ENCODE results near the gene CNIH4. TPM values are rescaled to one million over a fixed set of nuclear protein-coding genes. Genes with fewer than 3 reads are reported as not detected.

CNIH4 gene
- polyA plus RNA-seq, 3 donors: 33.4 to 106 (median 94.7) TPM

DNA sequence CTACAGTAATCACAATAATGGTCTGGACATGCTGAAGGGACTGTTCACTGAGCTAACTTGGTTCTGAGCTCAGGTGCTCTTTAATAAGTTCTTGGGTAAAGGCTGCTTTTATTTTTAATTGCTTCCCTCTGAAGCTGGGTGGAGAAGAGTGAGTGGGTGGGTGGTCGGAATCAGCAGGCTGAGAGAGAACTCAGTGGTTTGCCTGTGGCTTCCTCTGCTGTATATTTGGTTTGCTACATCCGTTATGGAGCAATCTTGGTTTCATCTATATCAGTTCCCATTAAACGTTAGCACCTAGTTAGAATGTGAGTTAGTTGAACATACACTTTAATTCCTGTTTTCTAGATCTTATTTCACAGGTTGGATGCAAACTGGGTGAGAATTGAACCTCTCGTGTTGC is 23.3 kb downstream of the CNIH4 start:
- Histone ChIP-seq H3K9ac (ENCODE audit: insufficient read depth, low read length, poor library complexity, severe bottlenecking) (no peak overlapping the region), H3K27ac (ENCODE audit: low read depth in 1 of 2, low read length in 2 of 2) (peak overlapping the region in 1 of 2 donors; percentile 56), H3K27me3 (ENCODE audit: control insufficient read depth in 2 of 2, insufficient read depth in 2 of 2, low read length in 2 of 2) (no peaks in the 10 kb centered on the region), H4K20me1 (ENCODE audit: insufficient read depth, low read length) (peaks cover 22% of the 10 kb centered on the region), H2AFZ (ENCODE audit: insufficient read depth, low read depth, low read length, poor library complexity, severe bottlenecking) (no peak overlapping the region), H3K79me2 (ENCODE audit: insufficient read depth, low read length) (peaks cover 19% of the 10 kb centered on the region), H3K4me3 (replicated peaks in 1 of 3; ENCODE audit: low read depth in 2 of 3, low read length in 3 of 3) (peak overlapping the region in 1 of 3 experiments; percentile 52), H3K4me2 (replicated peaks; ENCODE audit: extremely low read depth, low read length, poor library complexity, severe bottlenecking) (peak overlapping the region; percentile 67), H3K36me3 (replicated peaks in 1 of 2; ENCODE audit: control insufficient read depth in 1 of 2, insufficient read depth in 2 of 2, low read length in 2 of 2) (peaks cover 22 to 26% of the 10 kb centered on the region in 2 donors), H3K9me3 (replicated peaks in 1 of 2; ENCODE audit: control insufficient read depth in 1 of 2, insufficient read depth in 1 of 2, low read length in 2 of 2) (no peaks in the 10 kb centered on the region), H3K4me1 (ENCODE audit: control insufficient read depth in 1 of 2, insufficient read depth in 2 of 2, low read length in 2 of 2) (peaks cover 75 to 86% of the 10 kb centered on the region in 2 donors)
- Mint-ChIP-seq H3K36me3 (peaks cover 32 to 51% of the 10 kb centered on the region in 2 donors), H3K27ac (peak overlapping the region; percentile 35 to 87 (median 81)), H3K27me3 (ENCODE audit: low read depth in 3 of 3) (no peaks in the 10 kb centered on the region), H3K4me3 (peak overlapping the region; percentile 21 to 86), H3K4me1 (peaks cover 81% of the 10 kb centered on the region), H3K9me3 (no peaks in the 10 kb centered on the region)
- TF ChIP-seq CTCF (IDR thresholded peaks at IDR 0.05): no peak
- intact Hi-C loops (cut with micrococcal nuclease): no loop called here
- no CpG with 5 or more reads among the region's 4 CpGs for WGBS (ENCODE audit: insufficient coverage)
- DNase-seq: peak; percentile 35 to 75 (median 57)

DNA sequence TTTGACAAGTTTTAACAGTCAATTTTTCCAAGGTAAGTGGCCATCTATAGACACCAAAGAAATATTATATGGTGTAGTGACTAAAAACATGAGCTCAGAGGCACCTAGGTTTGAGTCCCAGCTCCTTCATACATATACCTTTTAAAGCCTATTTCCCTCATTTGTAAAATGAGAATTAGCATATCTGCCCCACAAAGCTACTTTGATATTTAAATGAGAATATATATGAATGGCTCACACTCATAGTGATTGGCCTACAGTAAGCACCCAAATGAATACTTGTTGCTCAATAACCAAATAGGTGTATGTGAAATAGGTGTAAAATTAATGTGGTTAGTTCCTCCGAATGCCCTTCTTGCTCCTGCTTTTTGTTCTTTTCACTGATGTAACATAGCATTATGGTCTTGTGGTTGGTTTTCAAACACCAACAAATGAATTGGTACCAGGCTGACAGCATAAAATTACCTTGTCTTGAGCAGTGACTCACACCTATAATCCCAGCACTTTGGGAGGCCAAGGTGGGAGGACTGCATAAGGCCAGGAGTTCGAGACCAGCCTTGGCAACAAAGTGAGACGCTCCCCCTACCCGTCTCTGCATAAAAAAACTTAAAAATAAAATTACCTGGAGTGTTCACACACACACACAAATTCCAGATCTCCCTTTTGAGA is 25.3 kb downstream of the CNIH4 start:
- H3K4me1 ChIP-seq (ENCODE audit: control insufficient read depth in 1 of 2, insufficient read depth in 2 of 2, low read length in 2 of 2): peaks cover 68 to 73% of the 10 kb centered on the region in 2 donors
- intact Hi-C loops (cut with micrococcal nuclease): no loop called here

More for the DNA sequence above, 25.3 kb downstream of the CNIH4 start:
- Mint-ChIP-seq H3K4me1 (peaks cover 72% of the 10 kb centered on the region), H3K27ac (no peak overlapping the region), H3K36me3 (peaks cover 27 to 50% of the 10 kb centered on the region in 2 donors), H3K27me3 (ENCODE audit: low read depth in 3 of 3) (no peaks in the 10 kb centered on the region), H3K9me3 (no peaks in the 10 kb centered on the region), H3K4me3 (no peak overlapping the region)
- Histone ChIP-seq H3K9me3 (replicated peaks in 1 of 2; ENCODE audit: control insufficient read depth in 1 of 2, insufficient read depth in 1 of 2, low read length in 2 of 2) (no peaks in the 10 kb centered on the region), H3K4me2 (replicated peaks; ENCODE audit: extremely low read depth, low read length, poor library complexity, severe bottlenecking) (no peak overlapping the region), H3K9ac (ENCODE audit: insufficient read depth, low read length, poor library complexity, severe bottlenecking) (no peak overlapping the region), H3K4me3 (replicated peaks in 1 of 3; ENCODE audit: low read depth in 2 of 3, low read length in 3 of 3) (no peak overlapping the region), H2AFZ (ENCODE audit: insufficient read depth, low read depth, low read length, poor library complexity, severe bottlenecking) (no peak overlapping the region), H3K36me3 (replicated peaks in 1 of 2; ENCODE audit: control insufficient read depth in 1 of 2, insufficient read depth in 2 of 2, low read length in 2 of 2) (peaks cover 10 to 22% of the 10 kb centered on the region in 2 donors), H3K27me3 (ENCODE audit: control insufficient read depth in 2 of 2, insufficient read depth in 2 of 2, low read length in 2 of 2) (no peaks in the 10 kb centered on the region), H4K20me1 (ENCODE audit: insufficient read depth, low read length) (peaks cover 18% of the 10 kb centered on the region), H3K27ac (ENCODE audit: low read depth in 1 of 2, low read length in 2 of 2) (no peak overlapping the region), H3K79me2 (ENCODE audit: insufficient read depth, low read length) (peaks cover 5% of the 10 kb centered on the region)
- no peak for DNase-seq
- no CpG with 5 or more reads among the region's 4 CpGs for whole genome bisulfite sequencing (ENCODE audit: insufficient coverage)
- no peak for TF ChIP-seq CTCF (IDR thresholded peaks at IDR 0.05)

Measured in CD14-positive monocyte (primary cell).